Lung (tissue), 12 donors: ENCODE data around the gene GNAI1. TPM values are rescaled to one million over a fixed set of nuclear protein-coding genes. Genes with fewer than 3 reads are reported as not detected.

ENCODE experiments used
- ATAC-seq: fragments of 200-7000 bp; cut with Tn5 transposase; one replicate; pipeline ENCODE4 v1.9.1; 2020; ENCODE audit warnings: moderate number of reproducible peaks; ENCODE audit not compliant: insufficient read depth, low FRiP score
- DNase-seq, 3 donors: peaks; one replicate each; pipeline ENCODE4 v3.0.0-alpha.2; 2013 to 2017
- H3K27ac ChIP-seq, 2 donors: one replicate each; pipeline ENCODE4 v1.5.1; 2013; ENCODE audit warnings: mild to moderate bottlenecking in 2 of 2, moderate library complexity in 2 of 2, control low read depth in 1 of 2, inconsistent platforms in 1 of 2, low read depth in 1 of 2, low read length in 1 of 2
- H3K27me3 ChIP-seq, 3 donors: one replicate each; pipeline ENCODE4 v1.5.1; 2013; ENCODE audit warnings: low read length in 2 of 3; ENCODE audit not compliant: control insufficient read depth in 3 of 3, insufficient read depth in 3 of 3
- H3K36me3 ChIP-seq, 4 donors: one replicate each; pipeline ENCODE4 v1.5.1; 2013; ENCODE audit warnings: low read length in 4 of 4, mild to moderate bottlenecking in 1 of 4, moderate library complexity in 1 of 4; ENCODE audit not compliant: control insufficient read depth in 4 of 4, insufficient read depth in 4 of 4
- H3K4me1 ChIP-seq, 5 donors: one replicate each; pipeline ENCODE4 v1.5.1; 2013; ENCODE audit warnings: low read length in 5 of 5, mild to moderate bottlenecking in 2 of 5, moderate library complexity in 1 of 5; ENCODE audit not compliant: control insufficient read depth in 5 of 5, insufficient read depth in 5 of 5
- H3K4me3 ChIP-seq: one replicate; pipeline ENCODE4 v1.5.1; 2013; ENCODE audit warnings: mild to moderate bottlenecking, control low read depth, moderate library complexity
- H3K9ac ChIP-seq, 2 donors: one replicate each; pipeline ENCODE4 v1.5.1; 2013; ENCODE audit warnings: low read length in 2 of 2, control low read depth in 1 of 2; ENCODE audit not compliant: insufficient read depth in 1 of 2
- H3K9me3 ChIP-seq, 4 donors: one replicate each; pipeline ENCODE4 v1.5.1; 2013; ENCODE audit warnings: low read length in 3 of 4, mild to moderate bottlenecking in 1 of 4, moderate library complexity in 1 of 4; ENCODE audit not compliant: control insufficient read depth in 4 of 4, insufficient read depth in 3 of 4
- WGBS, 2 donors: extraction: QIAGEN DNeasy Blood & Tissue Kit; methylation state at CpG; one replicate each; pipeline ENCODE4 v1.1.7; 2013; 5-methylcytosine and 5-hydroxymethylcytosine counted together
- polyA plus RNA-seq, 2 donors: library from polyadenylated mRNA; stranded (reverse); fragments of 200-250 nt; gene quantifications; one replicate each; pipeline ENCODE4 v1.2.1, GENCODE V29; 2013
- total RNA-seq, 2 donors: library from RNA; depleted of rRNA in 1 of 2; stranded (reverse); fragments of >200 nt in 1 of 2; gene quantifications; one replicate each; pipeline ENCODE4 v1.2.1, GENCODE V29; 2014 to 2021
- TF ChIP-seq, protein P1 (sequence below): IDR thresholded peaks from 2 replicates; pipeline ENCODE4 v1.5.1; 2012; ENCODE audit warnings: mild to moderate bottlenecking; ENCODE audit errors: control extremely low read depth, extremely low read depth
- donor health status: control.
- donor health status: control.
- donor health status: Bipolar disorder and iron deficiency.
- donor health status: healthy.
- donor health status: DM: yes; HTN: yes; CAD: no.

The GNAI1 gene
- total and polyA plus RNA-seq, 4 donors: 10.4 to 155 (median 20.2) TPM

- 84 to 94% methylated on average over 2 of the region's 2 CpGs for WGBS, 2 donors
- Histone ChIP-seq H3K9me3 (no peaks in the 10 kb centered on the region), H3K4me1 (peaks cover 0 to 23% (median 3%) of the 10 kb centered on the region in 5 donors), H3K27me3 (no peaks in the 10 kb centered on the region), H3K4me3 (no peak overlapping the region), H3K9ac (no peak overlapping the region), H3K27ac (no peak overlapping the region), H3K36me3 (no peaks in the 10 kb centered on the region)
- ATAC-seq (no peak), DNase-seq (no peak)
- TF ChIP-seq, protein P1, sequence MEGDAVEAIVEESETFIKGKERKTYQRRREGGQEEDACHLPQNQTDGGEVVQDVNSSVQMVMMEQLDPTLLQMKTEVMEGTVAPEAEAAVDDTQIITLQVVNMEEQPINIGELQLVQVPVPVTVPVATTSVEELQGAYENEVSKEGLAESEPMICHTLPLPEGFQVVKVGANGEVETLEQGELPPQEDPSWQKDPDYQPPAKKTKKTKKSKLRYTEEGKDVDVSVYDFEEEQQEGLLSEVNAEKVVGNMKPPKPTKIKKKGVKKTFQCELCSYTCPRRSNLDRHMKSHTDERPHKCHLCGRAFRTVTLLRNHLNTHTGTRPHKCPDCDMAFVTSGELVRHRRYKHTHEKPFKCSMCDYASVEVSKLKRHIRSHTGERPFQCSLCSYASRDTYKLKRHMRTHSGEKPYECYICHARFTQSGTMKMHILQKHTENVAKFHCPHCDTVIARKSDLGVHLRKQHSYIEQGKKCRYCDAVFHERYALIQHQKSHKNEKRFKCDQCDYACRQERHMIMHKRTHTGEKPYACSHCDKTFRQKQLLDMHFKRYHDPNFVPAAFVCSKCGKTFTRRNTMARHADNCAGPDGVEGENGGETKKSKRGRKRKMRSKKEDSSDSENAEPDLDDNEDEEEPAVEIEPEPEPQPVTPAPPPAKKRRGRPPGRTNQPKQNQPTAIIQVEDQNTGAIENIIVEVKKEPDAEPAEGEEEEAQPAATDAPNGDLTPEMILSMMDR: no peak
Measured at GRCh38 chr7:80231707-80232106, 97.1 kb downstream of the GNAI1 start.

DNA sequence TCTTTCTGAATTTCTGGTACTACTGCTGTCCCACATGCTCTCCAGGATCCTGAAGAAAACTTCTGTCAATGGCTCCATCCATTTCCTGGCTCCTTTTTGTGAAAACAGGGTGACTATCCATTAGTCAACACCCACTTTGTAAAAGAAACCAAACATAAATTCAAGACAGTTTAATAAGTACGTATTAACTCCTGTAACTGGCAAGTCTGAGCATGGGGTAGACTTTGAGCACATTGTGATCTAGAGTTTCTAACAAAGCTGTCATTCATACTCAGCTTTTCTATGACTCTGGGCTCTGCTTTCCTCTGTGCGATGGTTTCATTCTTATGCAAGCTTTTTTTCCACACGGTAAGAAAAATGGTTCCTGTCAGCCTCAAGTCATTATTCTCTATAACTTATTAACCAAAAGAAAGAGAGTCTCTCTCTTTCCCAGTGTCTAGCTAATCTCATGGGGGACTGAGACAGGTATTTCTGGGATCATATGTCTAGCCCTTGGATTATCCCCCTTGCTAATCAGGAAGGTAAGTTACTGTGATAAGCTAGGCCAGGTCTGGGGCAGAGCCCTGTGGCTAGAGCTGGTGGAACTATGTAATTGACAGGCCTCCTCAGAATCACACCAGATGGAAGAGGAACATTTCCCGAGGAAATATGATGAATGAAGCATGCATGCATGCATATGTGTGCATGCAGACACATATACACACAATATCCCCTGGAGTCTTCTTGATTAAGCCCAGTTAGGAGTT, 98.5 kb downstream of the GNAI1 start:
- H3K4me3 ChIP-seq: no peak overlapping the region
- TF ChIP-seq, protein P1: no peak
- 84% methylated on average over 4 of the region's 4 CpGs for WGBS, 2 donors

GRCh38 chr7:80235334-80235733, 100.7 kb downstream of the GNAI1 start:
- TF ChIP-seq, protein P1: no peak
- 88 to 89% methylated on average over 4 of the region's 4 CpGs for WGBS, 2 donors

More for the DNA sequence above, 98.5 kb downstream of the GNAI1 start:
- Histone ChIP-seq H3K9me3 (no peaks in the 10 kb centered on the region), H3K36me3 (no peaks in the 10 kb centered on the region), H3K9ac (no peak overlapping the region), H3K27ac (no peak overlapping the region), H3K4me1 (peaks cover 0 to 16% (median 3%) of the 10 kb centered on the region in 5 donors), H3K27me3 (no peaks in the 10 kb centered on the region)
- ATAC-seq (no peak), DNase-seq (no peak)

More at GRCh38 chr7:80235334-80235733, 100.7 kb downstream of the GNAI1 start:
- Histone ChIP-seq H3K36me3 (no peaks in the 10 kb centered on the region), H3K9ac (no peak overlapping the region), H3K4me1 (peaks cover 0 to 2% (median 0%) of the 10 kb centered on the region in 5 donors), H3K27ac (no peak overlapping the region), H3K9me3 (no peaks in the 10 kb centered on the region), H3K27me3 (no peaks in the 10 kb centered on the region), H3K4me3 (no peak overlapping the region)
- DNase-seq: no peak
- ATAC-seq: no peak
